SU-DHL-6 (cell line): ENCODE measurements around the gene MAGEB17.

ENCODE experiments used
- EZH2phosphoT487 ChIP-seq: fragments of 200-600 bp; sonication (generic), shearing (Covaris generic); conservative IDR thresholded peaks from 2 replicates; pipeline ENCODE4 v1.6.1; 2018; ENCODE audit warnings: mild to moderate bottlenecking, antibody characterized with exemption, low read length, moderate library complexity, mixed read lengths
- TF ChIP-seq, protein P1 (sequence below): fragments of 200-600 bp; sonication (generic); IDR thresholded peaks from one replicate; pipeline ENCODE4 v1.5.1; 2017; ENCODE audit warnings: antibody characterized with exemption, mild to moderate bottlenecking, low read length, moderate library complexity; ENCODE audit not compliant: insufficient read depth, poor library complexity, severe bottlenecking

DNA sequence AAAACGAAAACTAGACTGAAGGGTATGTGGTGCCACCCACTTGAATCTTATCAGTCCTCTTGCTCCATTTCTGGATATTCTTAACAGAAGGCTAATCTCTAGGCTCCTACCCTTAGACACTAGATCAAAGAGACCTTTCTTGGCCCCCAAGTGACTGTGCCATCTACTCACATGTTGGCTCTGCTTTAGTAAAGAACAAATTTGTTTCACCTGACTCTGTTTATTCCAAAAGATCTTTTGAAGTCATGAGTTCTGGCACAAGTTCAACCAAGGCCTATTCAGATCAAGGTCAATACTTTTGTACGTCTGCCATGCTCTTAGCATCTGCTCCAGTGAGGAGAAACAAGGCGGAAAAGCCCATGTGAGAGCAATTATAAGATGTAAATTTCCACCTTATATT lies 37.3 kb downstream of the MAGEB17 start:
- TF ChIP-seq, protein P1, sequence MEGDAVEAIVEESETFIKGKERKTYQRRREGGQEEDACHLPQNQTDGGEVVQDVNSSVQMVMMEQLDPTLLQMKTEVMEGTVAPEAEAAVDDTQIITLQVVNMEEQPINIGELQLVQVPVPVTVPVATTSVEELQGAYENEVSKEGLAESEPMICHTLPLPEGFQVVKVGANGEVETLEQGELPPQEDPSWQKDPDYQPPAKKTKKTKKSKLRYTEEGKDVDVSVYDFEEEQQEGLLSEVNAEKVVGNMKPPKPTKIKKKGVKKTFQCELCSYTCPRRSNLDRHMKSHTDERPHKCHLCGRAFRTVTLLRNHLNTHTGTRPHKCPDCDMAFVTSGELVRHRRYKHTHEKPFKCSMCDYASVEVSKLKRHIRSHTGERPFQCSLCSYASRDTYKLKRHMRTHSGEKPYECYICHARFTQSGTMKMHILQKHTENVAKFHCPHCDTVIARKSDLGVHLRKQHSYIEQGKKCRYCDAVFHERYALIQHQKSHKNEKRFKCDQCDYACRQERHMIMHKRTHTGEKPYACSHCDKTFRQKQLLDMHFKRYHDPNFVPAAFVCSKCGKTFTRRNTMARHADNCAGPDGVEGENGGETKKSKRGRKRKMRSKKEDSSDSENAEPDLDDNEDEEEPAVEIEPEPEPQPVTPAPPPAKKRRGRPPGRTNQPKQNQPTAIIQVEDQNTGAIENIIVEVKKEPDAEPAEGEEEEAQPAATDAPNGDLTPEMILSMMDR: no peak
- TF ChIP-seq EZH2phosphoT487: no peak
